ENCODE results near the gene GUCY2C. TPM values are rescaled to one million over a fixed set of nuclear protein-coding genes. Genes with fewer than 3 reads are reported as not detected.

Gene GUCY2C
- total RNA-seq, 3 donors from 2014 or later = 33.2 to 94.8 (median 73.8) TPM

DNA sequence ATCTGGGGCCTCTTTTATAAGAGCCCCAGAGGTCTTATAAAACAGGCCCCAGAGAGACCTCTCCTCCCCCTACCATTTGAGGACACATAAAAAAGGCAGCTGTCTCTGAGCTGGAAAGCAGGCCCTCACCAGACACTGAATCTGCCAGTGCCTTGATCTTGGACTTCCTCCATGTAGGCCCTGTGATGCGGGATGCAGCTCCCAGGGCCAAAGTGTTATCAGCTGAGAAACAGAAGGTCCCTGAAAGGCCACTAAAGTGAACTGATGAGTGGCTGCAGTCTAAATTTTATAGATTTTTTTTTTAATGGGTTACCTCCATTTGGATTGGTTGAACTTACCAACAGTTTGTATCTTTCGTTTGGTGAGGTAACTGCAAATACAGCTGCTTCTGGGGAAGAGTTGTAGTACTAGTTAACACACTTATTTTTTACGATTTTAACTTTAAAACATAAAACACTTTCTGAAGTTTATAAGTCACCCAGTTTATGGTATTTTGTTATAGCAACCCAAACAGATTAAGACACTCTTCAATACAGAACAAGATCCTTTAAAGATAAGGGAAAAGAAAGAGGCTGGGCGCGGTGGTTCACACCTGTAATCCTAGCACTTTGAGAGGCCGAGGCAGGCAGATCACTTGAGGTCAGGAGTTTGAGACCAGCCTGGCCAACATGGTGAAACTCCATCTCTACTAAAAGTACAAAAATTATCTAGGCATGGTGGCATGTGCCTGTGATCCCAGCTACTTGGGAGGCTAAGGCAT, 5.6 kb upstream of the GUCY2C start:
- intact Hi-C loops (cut with DNase I, micrococcal nuclease) = no loop called here

DNA sequence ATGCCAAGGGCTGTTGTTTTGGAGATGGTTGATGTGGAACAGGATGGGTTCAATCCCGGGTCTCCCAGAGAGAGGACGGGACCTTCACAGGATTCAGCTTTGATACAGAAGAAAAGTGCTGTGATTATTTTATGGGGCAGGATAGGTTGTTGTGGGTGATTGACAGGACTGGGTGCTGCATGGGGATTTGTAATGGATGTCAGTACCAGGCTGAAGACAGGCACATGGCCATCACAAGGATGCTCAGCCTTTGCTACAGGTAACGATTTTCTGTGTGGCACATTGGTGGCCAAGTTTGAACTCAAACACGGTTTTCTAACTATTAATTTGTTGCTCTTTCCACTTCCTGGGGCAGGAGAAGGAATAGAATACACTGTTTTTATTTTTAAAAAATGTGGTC, 4.5 kb upstream of the GUCY2C start:
- ATAC-seq = no peak
- no peak for DNase-seq
- intact Hi-C loops (cut with DNase I, micrococcal nuclease) = no loop called here

More for the DNA sequence above, 5.6 kb upstream of the GUCY2C start:
- DNase-seq = peak in 2 of 3 donors; percentile 41 to 58
- Histone ChIP-seq H3K4me3 (no peak overlapping the region), H3K9me3 (no peaks in the 10 kb centered on the region), H3K4me1 (ENCODE audit: low read depth) (peaks cover 9% of the 10 kb centered on the region), H3K36me3 (ENCODE audit: low read depth) (no peaks in the 10 kb centered on the region)
- TF ChIP-seq, protein P1, sequence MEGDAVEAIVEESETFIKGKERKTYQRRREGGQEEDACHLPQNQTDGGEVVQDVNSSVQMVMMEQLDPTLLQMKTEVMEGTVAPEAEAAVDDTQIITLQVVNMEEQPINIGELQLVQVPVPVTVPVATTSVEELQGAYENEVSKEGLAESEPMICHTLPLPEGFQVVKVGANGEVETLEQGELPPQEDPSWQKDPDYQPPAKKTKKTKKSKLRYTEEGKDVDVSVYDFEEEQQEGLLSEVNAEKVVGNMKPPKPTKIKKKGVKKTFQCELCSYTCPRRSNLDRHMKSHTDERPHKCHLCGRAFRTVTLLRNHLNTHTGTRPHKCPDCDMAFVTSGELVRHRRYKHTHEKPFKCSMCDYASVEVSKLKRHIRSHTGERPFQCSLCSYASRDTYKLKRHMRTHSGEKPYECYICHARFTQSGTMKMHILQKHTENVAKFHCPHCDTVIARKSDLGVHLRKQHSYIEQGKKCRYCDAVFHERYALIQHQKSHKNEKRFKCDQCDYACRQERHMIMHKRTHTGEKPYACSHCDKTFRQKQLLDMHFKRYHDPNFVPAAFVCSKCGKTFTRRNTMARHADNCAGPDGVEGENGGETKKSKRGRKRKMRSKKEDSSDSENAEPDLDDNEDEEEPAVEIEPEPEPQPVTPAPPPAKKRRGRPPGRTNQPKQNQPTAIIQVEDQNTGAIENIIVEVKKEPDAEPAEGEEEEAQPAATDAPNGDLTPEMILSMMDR (IDR thresholded peaks at IDR 0.05) = no peak
- ATAC-seq = peak; percentile 89

DNA sequence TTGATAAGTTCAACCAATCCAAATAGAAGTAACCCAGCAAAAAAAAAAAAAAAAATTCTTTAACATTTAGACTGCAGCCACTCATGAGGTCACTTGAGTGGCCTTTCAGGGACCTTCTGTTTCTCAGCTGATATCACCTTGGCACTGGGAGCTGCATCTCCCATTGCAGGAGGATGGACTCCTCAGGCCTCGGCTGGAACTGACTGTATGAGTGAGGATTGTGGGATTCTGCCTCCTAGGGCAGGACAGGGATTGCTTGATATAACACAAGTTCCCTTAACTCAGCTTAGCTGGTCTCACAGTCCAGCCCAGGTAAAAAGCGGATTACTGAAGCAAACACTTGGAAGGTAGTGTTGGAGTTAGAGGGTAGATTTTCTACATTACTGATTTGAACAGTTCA, 3.5 kb upstream of the GUCY2C start:
- Histone ChIP-seq H3K36me3 (ENCODE audit: low read depth) (no peaks in the 10 kb centered on the region), H3K4me3 (no peak overlapping the region), H3K4me1 (ENCODE audit: low read depth) (peaks cover 9% of the 10 kb centered on the region), H3K9me3 (no peaks in the 10 kb centered on the region)
- ATAC-seq (no peak), DNase-seq (no peak)
- intact Hi-C loops (cut with DNase I, micrococcal nuclease) = no loop called here
- TF ChIP-seq, protein P1 (IDR thresholded peaks at IDR 0.05) = no peak

More for the DNA sequence above, 4.5 kb upstream of the GUCY2C start:
- Histone ChIP-seq H3K36me3 (ENCODE audit: low read depth) (no peaks in the 10 kb centered on the region), H3K4me3 (no peak overlapping the region), H3K4me1 (ENCODE audit: low read depth) (peaks cover 9% of the 10 kb centered on the region), H3K9me3 (no peaks in the 10 kb centered on the region)
- TF ChIP-seq, protein P1 (IDR thresholded peaks at IDR 0.05) = no peak

DNA sequence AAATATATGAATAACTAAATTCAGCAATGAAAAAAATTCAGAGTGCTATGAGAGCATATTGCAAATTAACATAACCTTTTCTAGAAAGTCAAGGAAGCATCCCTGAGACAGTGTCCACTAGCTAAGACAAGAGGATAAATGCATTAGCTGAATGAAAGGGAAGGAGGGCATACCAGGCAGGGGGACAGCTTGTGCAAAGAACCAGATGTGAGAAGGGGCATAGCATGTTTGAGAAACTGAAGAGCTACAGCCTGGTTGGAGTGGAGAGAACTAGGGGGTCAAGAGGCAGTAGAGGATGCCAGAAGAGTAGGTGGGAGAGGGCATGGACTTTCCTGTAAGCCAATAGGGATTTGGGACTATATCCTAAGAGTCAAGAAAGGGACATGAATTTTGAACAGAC, 2.2 kb upstream of the GUCY2C start:
- intact Hi-C loops (cut with DNase I, micrococcal nuclease) = no loop called here
- Histone ChIP-seq H3K4me1 (ENCODE audit: low read depth) (peaks cover 9% of the 10 kb centered on the region), H3K36me3 (ENCODE audit: low read depth) (no peaks in the 10 kb centered on the region), H3K4me3 (no peak overlapping the region), H3K9me3 (no peaks in the 10 kb centered on the region)
- no peak for ATAC-seq
- no peak for DNase-seq
- TF ChIP-seq, protein P1 (IDR thresholded peaks at IDR 0.05) = no peak

DNA sequence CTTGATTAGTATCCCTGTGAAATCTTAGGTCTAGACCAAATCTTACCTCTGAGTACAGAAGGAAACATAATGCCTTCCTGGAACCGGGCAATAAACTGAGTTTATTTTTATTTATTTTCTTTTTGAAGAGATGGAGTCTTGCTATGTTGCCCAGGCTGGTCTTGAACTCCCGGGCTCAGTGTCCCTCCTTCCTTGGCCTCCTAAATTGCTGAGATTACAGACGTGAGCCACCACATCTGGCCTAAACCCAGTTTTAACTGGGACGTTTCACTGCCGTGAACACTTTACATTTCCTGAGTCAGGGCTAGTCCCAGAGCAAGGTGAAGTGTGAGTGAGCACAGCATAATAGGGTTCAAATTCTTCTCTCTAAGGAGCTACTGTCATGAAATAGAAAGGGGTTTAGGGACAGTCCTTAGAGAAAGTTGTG, 671 bp downstream of the GUCY2C start:
- intact Hi-C loops (cut with DNase I, micrococcal nuclease) = no loop called here
- TF ChIP-seq, protein P1 (IDR thresholded peaks at IDR 0.05) = no peak
- Histone ChIP-seq H3K4me1 (ENCODE audit: low read depth) (peaks cover 4% of the 10 kb centered on the region), H3K9me3 (no peaks in the 10 kb centered on the region), H3K36me3 (ENCODE audit: low read depth) (no peaks in the 10 kb centered on the region), H3K4me3 (peak overlapping the region; percentile 14)
- DNase-seq = peak in 2 of 3 donors; percentile 37 to 41
- peak; percentile 69 for ATAC-seq

Data from mucosa of descending colon (tissue), 3 donors.